ENCODE results near the gene ZNG1F.
"Not testable (repeated sequence)": the region's sequence is repeated elsewhere in the genome, so short reads cannot be mapped to it uniquely, and the experiment has no call there.

Gene ZNG1F

DNA sequence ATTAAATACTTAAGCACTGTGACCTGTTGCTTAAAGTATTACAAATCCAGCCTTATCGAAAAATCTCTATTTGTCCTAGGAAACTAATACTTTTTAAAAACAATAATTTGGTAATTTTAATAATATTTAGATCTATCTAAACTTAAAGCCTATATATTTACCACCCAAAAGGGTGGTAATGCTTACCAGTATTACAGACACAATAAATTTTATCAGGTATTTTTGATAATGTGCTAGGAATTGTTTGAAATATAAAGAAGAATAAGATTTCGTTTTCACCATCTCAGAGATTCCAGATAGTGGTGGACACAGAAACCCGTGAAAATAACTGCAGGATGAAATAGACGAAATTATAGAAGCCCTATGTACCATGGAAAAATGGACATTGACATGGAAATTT is 68.4 kb downstream of the ZNG1F start:
- DNase-seq, result not testable (repeated sequence)

DNA sequence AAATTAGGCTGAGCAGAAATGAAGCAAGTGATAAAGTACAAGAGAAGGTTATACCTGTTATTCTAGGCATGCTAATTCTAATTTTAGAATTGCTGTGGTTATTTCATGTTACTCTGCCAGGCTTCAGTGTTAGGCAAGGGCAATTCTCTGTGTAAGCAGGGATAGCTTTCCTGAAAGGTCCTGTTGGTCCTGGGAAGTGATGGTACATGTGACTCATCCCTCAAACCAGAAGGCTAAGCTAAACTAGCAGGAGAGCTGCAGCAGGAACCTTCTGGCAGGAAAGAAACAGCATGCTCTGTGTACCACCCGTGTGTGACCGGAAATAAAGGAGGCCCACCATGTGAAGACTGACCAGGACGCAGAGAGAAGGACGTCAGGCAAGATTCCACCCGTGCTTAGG is 69.4 kb downstream of the ZNG1F start:
- not testable (repeated sequence) for DNase-seq

DNA sequence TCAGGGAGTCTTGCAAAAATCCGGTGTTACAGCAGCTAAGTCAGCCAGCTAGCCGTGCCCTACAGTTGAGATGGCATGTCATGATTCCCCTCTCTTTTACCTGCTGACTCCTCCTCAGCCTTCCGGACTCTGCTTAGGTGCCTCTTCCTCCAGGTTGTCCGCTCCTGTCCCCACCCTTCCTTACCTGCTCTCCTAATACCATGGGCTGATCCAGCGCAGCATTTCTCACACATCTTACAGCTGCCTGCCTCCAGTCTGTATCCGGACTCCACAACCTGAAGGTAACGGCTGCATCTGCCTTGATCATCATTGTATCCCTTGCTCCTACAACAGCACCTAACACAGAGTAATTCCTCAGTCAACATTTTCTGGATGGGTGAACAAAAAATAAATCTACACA is 69.8 kb downstream of the ZNG1F start:
- DNase-seq, result not testable (repeated sequence)

DNA sequence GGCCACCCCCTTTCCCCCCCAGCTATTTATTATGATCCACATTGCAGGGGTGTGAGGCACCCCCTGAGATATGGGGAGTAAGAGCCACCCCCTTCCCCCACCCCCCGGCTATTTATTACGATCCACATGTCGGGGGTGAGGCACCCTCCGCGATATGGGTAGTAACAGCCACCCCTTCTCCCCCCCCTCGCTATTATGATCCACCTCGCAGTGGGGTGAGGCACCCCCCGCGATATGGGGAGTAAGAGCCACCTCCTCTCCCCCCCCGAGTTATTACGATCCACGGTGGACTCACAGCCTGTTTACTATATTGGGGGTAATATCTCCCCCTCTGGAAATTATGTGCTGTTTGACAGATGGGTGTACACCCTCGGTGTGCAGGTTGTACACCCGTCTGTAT is 75.8 kb downstream of the ZNG1F start:
- DNase-seq, result not testable (repeated sequence)

DNA sequence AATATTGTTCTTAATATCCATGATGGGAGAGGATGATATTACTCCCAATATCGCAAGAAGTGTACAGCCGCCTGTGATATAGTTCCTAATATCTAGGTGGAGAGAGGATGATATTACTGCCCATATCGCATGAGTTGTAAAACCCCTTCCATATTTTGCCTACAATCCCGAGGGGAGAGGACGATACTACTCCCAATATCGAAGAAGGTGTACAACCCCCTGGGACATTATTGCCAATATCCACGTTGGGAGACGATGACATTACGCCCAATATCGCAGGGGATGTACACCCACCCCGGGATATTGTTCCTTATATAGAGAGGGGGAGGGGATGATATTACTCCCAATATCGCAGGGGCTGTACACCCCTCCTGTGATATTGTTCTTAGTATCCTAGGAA is 77.7 kb downstream of the ZNG1F start:
- DNase-seq, result not testable (repeated sequence)

DNA sequence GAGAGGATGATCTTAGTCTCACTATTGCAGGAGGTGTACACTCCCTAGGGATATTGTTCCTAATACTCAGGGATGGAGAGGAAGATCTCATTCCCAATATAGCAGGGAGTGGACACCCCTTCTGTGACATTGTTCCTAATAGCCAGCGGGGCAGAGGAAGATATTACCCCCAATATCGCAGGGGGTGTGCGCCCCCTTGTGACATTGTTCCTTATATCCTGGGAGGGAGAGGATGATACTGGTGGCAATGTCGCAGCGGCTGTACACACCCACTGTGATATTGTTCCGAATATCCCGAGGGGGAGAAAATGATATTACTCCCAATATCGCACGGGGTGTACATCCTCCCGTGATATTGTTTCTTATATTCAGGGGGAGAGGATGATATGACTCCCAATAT is 78.2 kb downstream of the ZNG1F start:
- not testable (repeated sequence) for DNase-seq

DNA sequence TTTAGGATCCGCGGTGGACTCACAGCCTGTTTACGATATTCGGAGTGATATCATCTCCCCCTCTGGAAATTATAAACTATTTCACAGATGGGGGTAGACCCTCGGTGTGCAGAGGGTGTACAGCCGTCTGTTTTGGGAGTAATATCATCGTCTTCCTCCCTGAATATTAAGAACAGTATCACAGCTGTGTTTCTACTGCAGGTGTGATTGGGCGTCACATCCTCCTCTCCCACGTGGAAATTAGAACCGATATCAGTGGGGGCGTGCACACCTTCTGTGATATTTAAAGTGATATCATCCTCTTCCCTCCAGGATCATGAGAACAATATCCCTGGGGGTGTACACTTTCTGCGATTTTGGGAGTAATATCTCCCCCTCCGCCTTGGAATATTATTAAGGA is 79.9 kb downstream of the ZNG1F start:
- not testable (repeated sequence) for DNase-seq

DNA sequence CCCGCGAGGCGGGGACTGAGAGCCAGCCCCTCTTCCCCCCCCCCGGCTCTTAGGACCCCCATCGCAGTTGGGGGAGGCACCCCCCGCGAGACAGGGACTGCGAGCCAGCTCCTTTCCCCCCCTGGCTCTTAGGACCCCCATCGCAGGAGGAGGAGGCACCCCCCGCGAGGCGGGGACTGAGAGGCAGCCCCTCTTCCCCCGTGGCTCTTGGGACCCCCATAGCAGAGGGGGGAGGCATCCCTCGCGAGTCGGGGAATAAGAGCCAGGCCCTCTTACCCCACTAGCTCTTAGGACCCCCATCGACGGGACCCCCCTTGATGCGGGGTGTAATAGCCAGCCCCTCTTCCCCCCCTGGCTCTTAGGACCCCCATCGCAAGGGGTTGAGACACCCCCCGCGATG is 80.3 kb downstream of the ZNG1F start:
- not testable (repeated sequence) for DNase-seq

DNA sequence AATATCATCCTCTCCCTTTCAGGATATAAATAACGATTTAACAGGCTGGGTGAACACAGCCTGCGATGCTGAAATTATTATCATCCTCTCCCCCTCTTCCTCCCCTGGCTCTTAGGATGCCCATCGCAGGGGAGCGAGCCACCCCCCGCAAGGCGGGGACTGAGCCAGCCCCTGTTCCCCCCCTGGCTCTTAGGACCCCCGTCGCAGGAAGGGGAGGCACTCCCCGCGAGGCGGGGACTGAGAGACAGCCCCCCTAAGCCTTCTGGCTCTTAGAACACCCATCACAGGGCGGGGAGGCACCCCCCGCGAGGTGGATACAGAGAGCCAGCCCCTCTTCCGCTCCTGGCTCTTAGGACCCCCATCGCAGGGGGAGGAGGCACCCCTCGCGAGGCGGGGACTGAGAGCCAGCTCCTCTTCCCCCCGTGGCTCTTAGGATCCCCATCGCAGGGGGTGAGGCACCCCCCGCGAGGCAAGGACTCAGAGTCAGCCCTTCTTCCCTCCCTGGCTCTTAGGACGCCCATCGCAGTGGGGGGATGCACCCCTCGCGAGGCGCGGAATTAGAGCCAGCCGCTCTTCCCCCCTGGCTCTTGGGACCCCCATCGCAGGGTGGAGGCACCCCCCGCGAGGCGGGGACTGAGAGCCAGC is 82.5 kb downstream of the ZNG1F start:
- DNase-seq, result not testable (repeated sequence)

DNA sequence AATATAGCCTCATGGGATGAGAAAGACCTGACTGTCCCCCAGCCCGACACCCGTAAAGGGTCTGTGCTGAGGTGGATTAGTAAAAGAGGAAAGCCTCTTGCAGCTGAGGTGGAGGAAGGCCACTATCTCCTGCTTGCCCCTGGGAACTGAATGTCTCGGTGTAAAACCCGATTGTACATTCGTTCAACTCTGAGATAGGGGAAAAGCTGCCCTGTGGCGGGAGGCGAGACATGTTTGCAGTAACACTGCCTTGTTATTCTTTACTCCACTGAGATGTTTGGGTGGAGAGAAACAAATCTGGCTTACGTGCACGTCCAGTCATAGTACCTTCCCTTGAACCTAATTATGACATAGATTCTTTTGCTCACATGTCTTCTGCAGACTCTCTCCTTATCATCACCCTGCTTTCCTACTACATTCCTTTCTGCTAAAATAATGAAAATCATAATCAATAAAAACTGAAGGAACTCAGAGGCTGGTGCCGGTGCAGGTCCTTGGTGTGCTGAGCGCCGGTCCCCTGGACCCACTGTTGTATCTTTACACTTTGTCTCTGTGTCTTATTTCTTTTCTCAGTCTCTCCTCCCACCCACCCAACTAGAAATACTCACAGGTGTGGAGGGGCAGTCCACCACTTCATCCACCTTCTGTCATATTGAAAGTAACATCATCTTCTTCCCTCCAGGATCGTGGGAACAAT is 83.4 kb downstream of the ZNG1F start:
- not testable (repeated sequence) for DNase-seq

DNA sequence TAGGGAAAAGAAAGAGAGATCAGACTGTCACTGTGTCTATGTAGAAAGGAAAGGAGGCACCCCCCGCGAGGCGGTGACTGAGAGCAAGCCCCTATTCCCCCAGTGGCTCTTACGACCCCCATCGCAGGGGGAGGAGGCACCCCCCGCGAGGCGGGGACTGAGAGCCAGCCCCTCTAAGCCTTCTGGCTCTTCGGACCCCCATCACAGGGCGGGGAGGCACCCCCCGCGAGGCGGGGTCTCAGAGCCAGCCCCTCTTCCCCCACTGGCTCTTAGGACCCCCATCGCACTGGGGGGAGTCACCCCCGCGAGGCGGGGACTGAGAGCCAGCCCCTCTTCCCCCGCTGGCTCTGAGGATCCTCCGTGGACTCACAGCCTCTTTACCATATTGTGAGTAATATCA is 84.6 kb downstream of the ZNG1F start:
- DNase-seq, result not testable (repeated sequence)

DNA sequence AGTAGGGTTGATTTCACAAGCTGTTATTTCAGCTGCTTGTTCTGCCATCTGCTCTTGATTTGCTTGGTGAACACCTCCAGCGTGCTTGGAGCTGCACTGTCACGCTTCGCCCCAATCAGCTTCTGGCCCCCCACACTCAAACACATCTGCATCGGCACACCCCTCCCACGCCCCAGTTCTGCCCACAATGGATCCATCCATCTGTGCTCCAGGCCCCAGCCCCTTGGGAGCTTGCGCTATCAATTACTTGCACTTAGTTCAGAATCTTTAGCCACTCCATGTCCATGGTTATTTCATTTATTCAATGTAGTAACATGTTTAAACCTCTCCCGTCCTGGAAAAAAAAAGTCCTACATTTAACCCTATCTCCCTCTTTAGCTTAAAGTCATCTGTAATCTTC is 88.6 kb downstream of the ZNG1F start:
- DNase-seq, result not testable (repeated sequence)

DNA sequence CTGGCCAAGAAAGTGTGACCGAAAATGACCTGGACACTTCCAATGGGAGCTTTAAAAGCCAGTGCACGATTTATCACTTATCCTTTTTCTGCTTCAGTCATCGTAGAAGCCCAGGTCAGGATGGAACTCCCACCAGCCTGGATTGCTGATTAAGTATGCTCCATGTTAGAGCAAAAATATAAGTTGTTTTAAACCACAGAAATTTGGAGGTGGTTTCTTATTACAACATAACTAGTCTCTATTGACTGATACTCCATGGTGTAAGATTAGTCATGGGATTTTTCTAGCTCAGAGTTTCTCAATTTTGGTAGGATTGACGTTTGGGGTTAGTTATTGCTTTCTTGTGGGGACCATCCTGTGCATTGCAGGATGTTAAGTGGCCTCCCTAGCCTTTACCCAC is 90.4 kb downstream of the ZNG1F start:
- not testable (repeated sequence) for DNase-seq

DNA sequence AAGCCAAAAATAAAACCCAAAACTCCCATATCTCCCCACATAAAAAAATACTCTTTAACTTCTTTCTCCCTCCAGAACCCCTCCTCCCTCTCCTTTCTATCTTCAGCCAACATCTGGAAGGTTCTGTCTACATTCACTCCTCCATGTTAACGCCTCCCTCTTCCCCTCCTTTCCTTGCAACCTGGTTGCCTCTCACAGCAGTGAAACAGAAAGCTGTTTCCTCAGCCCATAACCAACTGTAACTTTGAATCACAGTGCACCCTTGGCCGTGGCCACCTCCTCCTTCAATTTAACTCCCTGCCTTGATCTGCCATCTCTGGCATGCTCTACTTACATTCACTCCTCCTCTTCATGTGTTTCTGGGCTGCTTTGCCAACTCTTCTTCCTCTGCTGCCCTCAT is 94.1 kb downstream of the ZNG1F start:
- DNase-seq, result not testable (repeated sequence)

DNA sequence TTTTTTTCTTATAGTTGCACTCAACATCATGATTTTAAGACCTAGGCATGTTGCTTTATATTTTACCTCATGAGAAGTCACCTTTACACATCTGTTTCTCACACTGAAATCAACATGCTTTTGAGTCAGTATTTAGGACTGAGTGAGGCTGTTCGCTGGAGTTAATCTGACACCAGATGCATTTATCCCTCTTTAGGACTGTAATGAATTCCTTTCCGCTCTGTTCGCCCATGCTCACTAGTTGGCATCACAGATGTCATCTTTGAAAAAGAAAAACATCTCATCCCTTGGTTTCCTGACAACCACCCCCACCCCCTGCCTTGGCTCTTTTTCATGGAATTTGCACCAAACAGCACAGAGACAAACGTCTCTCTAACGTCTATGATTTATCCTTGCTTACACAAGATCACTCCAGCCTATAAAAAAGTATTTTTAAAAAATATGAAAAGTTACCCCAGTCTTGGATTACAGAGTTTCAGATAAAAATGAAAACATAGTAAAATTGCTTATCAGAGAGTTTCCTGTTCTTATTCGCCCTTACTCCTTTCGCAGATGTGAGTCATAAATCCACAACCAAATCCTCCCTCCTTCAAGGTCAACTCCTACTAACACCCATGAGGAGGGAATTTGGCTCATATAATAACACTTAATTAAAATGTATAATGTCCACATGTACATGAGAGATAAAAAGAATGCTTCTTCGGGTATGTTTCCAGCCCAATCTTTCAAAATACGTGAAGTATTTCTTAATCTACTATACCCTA is 94.9 kb downstream of the ZNG1F start:
- DNase-seq, result not testable (repeated sequence)

DNA sequence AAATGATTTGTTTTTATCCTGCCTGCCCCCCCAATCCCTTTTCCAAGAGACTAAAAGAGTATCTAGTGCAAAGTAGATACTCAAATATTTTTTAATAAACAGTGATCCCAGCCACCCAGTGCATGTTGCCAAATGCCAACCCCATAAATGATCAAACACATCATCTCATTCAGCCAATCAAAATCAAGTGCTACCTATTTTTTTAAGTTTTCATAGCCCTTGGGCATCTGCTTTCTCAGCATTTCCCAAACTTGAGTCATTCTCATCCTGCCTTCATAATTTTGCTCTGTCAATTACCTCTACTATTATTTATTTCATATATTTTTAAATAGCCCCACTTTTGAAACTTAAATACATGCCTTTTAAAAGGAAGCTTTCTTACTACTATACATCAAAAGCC is 98.2 kb downstream of the ZNG1F start:
- not testable (repeated sequence) for DNase-seq

DNA sequence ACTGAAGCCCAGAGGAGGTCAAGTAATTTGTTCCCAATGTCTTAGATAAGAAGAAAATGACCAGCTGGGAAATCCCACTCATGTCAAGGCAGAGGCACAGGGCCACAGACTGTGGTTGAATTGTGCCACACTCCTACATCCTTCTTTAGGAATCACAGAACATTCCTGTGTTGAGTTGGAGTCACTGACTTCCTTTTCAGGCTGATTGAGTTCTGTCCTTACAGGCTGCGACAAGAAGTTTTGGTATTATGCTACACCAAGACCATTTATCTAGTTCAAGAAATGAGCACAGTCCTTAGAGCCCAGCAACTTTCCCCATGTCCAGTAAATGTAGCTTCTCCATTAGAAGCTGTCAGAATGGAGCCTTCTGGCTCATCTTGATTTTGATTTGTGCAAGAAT is 98.7 kb downstream of the ZNG1F start:
- DNase-seq, result not testable (repeated sequence)

DNA sequence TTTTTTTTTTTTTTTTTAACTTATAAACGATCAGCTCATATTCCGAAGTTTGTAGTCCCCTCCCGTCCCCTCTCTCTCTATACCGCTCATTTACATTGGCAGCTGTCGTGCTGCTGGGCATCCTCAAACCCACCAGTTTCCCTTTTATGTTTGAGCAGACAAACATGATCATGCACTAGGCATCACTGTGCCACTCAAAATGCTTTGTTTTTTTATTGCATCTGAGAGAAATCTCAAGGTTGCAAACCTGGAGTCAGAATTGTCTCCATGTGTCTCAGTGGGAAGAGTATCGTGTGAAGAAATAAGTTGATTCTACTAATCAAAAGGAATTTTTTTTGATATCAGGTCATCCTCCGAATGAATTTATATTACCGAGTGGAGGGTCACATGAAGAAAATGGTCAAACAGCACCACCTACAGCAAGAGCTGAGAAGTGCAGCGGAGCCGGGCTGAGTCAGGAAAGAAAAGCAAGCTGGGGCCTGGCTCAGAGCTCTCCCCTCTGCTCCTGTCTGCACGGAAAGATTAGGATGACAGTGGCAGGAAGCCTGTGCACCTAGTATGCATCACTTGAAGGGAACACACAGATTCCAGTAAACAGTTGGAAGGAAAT is 100.6 kb downstream of the ZNG1F start:
- DNase-seq, result not testable (repeated sequence)

DNA sequence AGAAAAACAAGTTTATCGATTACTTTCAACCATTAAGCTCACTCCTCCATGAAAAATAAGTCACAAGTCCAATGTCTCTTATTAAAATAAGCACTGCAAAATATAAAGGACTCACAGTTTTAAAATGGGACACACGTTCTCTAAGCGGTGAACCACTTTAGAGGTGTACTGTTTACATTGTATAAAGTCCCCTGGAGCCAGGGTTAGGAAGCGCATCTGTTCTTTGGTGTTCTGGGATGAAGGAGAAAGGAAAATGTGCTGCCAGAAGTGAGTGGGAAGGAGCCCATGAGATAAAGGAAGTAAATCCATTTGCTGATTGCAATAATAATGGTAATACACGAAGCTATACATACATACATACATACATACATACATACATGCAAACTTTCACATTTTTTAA is 101.2 kb downstream of the ZNG1F start:
- not testable (repeated sequence) for DNase-seq

DNA sequence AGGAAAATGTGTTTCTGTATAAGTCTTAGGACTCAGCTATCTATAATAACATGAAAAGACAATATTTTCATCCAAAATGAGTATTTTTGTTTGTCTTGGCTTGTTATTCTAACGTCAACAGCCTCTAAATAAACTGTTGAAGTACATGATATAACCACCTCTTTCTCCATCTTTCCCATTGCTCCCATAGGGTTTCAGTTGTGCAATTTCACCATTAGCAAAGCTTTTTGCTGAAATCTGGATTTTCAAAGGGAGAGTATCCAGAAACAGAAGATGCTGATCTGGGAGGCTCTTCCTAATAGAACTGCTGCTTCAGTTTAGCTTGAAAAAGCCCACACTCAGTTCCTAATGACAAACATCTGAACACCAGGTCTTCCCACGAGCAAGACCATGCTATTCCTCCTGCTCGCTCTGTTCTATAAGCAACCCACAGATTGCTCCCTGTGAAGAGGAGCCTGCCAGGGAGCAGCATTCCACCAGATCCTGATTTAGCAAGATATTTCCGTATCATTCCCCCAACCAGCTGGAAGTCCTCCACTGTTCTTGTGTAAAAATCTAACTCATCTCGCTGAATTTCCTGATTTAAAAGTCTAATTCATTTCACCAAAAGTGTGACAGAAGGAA is 101.8 kb downstream of the ZNG1F start:
- not testable (repeated sequence) for DNase-seq

DNA sequence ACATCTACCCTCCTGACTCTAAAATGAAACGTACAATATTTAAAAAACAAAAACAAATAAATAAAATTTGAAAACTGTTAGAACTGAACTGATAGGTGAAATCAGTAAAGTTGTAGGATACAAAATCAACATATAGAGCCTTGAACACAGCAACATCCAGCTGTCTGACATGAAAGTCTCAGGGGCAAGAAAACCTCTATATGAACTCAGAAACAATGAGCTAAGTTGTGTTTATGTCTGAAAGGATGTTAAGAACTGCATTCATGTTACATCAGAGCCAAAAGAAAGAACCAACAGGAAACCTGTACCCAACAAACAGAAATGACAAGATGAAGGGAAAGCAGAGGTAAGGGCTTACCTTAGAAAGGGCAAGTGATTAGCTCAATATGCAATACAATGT is 102.4 kb downstream of the ZNG1F start:
- not testable (repeated sequence) for DNase-seq

DNA sequence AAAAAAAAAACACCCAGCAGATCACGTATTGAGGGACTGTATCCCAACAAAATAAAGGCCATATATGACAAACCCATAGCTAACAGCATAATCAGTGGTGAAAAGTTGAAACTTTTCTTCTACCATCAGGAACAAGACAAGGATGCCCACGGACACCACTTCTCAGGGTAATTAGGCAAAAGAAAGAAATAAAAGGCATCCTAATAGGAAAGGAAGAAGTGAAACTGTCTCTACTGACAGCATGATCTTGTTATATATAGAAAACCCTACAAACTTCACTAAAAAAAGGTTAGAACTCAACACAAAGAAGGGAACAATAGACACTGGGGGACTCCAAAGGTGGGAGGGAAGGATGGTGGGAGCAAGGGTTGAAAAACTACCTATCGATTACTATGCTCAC is 102.9 kb downstream of the ZNG1F start:
- DNase-seq, result not testable (repeated sequence)

DNA sequence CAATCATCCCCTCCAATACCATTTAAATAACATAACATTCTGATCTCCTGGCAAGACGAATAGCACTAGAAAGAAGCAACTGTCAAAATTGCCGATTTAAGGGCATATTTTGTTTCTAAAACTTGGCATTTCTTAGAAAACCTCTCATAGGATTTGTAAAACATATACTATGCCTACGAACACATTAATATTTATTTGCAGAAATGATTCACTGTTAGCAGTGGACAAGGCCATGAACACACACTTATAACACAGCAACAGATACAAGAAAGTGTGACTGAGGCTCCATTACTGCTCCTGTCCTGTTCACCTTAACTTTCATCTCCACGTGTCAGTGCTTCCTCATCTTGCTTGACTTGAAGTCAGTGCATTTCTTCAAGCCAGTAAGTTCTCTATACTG is 106.8 kb downstream of the ZNG1F start:
- not testable (repeated sequence) for DNase-seq
